ENCODE measurements around the gene CNOT6.

Gene CNOT6

DNA sequence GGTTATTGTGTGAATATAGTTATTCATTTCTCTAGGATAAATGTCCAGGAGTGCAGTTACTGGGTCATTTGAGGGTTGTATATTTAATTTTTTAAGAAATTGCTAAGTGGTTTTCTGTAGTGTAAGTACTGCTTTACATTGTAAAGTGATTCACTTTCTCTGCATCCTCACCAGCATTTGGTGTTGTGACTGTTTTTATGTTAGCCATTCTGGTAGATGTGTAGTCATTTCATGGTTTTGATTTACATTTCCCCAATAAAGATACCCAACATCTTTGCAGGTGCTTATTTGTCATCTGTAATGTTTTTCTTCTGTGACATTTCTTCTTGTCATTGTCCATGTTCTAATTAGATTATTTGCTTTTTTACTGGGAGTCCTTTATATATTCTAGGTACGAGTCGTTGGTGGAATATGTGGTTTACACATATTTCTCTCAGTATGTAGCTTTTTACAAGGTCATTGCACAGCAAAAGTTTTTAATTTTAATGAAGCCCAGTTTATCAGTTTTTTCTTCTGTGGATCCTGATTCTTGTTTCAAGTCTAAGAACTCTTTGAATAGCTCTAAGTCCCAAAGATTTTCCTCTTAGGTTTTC lies 63.1 kb downstream of the CNOT6 start:
- no peaks in the 10 kb centered on the region for H3K4me1 ChIP-seq (ENCODE audit: control insufficient read depth, insufficient read depth, low read length)
- peaks cover 3% of the 10 kb centered on the region; the same call in 1 of the 2 replicates for H3K36me3 ChIP-seq (ENCODE audit: control insufficient read depth, insufficient read depth, low read length)
- no peak overlapping the region for H3K4me3 ChIP-seq (ENCODE audit: low read length)
- H3K9me3 ChIP-seq (ENCODE audit: control insufficient read depth, insufficient read depth, low read length), result no peaks in the 10 kb centered on the region
- DNase-seq (ENCODE audit: low read depth, low spot score), result no peak
- H3K27me3 ChIP-seq (ENCODE audit: control insufficient read depth, insufficient read depth, low read length), result no peaks in the 10 kb centered on the region
- no peak overlapping the region for H3K27ac ChIP-seq (ENCODE audit: low read length)
- WGBS (ENCODE audit: insufficient coverage, insufficient read length), result no CpG with 5 or more reads among the region's 2 CpGs

DNA sequence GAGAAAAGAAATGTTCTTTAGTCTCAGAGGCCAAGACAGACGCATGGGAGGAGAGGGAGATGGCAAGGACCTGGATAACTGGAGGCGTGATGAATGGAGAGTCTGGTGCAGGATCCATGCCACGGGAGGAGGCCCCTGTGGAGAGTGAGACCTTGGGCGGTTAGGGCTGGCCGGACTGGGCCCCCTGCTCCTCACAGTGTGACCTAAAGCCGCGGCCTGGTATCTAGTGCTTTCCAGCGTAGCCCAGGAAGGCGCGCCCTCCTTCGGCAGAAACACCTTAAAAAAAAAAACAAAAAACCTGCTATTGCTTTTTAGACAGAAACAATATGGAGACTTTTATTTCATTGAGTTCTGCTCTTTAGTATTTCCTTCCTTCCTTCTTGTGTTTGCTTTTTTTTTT lies 64.1 kb downstream of the CNOT6 start:
- no CpG with 5 or more reads among the region's 11 CpGs for WGBS (ENCODE audit: insufficient coverage, insufficient read length)
- Histone ChIP-seq H3K4me3 (ENCODE audit: low read length) (no peak overlapping the region), H3K27ac (ENCODE audit: low read length) (no peak overlapping the region), H3K4me1 (ENCODE audit: control insufficient read depth, insufficient read depth, low read length) (no peaks in the 10 kb centered on the region), H3K9me3 (ENCODE audit: control insufficient read depth, insufficient read depth, low read length) (no peaks in the 10 kb centered on the region), H3K27me3 (ENCODE audit: control insufficient read depth, insufficient read depth, low read length) (no peaks in the 10 kb centered on the region), H3K36me3 (ENCODE audit: control insufficient read depth, insufficient read depth, low read length) (peaks cover 3% of the 10 kb centered on the region; the same call in 1 of the 2 replicates)
- no peak for DNase-seq (ENCODE audit: low read depth, low spot score)

DNA sequence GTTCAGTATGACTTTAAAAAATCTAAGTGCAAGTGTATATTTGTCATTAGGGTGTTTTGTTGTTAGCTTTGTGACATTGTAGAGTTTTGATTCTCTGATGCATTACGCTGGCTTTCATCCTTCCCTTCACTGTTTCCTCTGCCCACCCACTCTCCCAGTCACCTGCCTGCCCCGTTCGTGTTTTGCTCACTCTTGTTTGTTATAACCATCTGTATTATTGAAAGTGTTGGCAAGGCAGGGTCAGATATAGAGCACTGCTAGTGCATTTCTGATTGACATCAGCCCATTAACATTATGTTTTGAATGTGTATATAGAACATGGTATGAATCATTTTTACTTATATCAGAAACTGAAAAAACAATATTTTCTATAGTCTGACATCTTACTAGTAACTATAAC lies 69.8 kb downstream of the CNOT6 start:
- no peaks in the 10 kb centered on the region for H3K9me3 ChIP-seq (ENCODE audit: control insufficient read depth, insufficient read depth, low read length)
- H3K4me1 ChIP-seq (ENCODE audit: control insufficient read depth, insufficient read depth, low read length), result no peaks in the 10 kb centered on the region
- WGBS (ENCODE audit: insufficient coverage, insufficient read length), result no CpG with 5 or more reads among the region's 3 CpGs
- no peak overlapping the region for H3K4me3 ChIP-seq (ENCODE audit: low read length)
- DNase-seq (ENCODE audit: low read depth, low spot score), result no peak
- no peak overlapping the region for H3K27ac ChIP-seq (ENCODE audit: low read length)
- H3K27me3 ChIP-seq (ENCODE audit: control insufficient read depth, insufficient read depth, low read length), result no peaks in the 10 kb centered on the region
- H3K36me3 ChIP-seq (ENCODE audit: control insufficient read depth, insufficient read depth, low read length), result peaks cover 9% of the 10 kb centered on the region; the same call in 1 of the 2 replicates

DNA sequence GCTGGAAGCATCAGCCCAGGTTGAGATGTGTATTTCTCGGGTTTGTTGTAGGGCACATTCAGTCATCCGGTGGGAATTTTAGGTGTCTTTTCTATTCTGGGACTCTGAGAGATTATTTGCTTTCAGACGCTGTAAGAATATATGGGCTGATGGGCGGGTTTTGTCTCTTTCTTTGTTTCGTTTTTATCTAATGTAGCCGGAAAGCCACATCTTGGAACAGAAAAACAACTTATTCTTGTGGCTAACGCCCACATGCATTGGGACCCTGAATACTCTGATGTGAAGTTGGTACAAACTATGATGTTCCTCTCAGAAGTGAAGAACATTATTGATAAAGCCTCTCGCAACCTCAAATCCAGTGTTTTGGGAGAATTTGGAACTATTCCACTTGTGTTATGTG lies 74.7 kb downstream of the CNOT6 start:
- Histone ChIP-seq H3K36me3 (ENCODE audit: control insufficient read depth, insufficient read depth, low read length) (peaks cover 9% of the 10 kb centered on the region; the same call in 1 of the 2 replicates), H3K27ac (ENCODE audit: low read length) (no peak overlapping the region), H3K9me3 (ENCODE audit: control insufficient read depth, insufficient read depth, low read length) (no peaks in the 10 kb centered on the region), H3K4me3 (ENCODE audit: low read length) (no peak overlapping the region), H3K27me3 (ENCODE audit: control insufficient read depth, insufficient read depth, low read length) (no peaks in the 10 kb centered on the region), H3K4me1 (ENCODE audit: control insufficient read depth, insufficient read depth, low read length) (no peaks in the 10 kb centered on the region)
- no peak for DNase-seq (ENCODE audit: low read depth, low spot score)
- WGBS (ENCODE audit: insufficient coverage, insufficient read length), result no CpG with 5 or more reads among the region's 8 CpGs

DNA sequence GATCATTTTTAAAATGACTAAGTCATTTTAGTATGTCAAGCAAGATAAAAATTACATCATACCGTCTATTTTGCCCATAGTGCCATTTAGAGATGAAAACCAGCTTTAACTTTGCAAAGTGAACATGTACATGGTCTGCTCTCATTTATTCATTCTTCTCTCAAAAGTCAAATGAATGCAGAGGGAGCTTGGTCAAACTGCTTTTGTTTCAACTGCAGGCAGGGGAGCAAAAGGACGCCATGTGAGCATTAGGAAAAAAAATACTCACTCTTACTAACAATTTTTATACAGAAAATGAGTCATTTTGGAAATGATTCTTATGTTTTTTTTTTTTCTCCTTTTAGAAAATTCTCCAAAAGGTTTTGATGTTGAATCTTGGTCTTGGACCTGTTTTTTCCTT lies 81.4 kb downstream of the CNOT6 start:
- WGBS (ENCODE audit: insufficient coverage, insufficient read length), result no CpG with 5 or more reads among the region's 2 CpGs
- Histone ChIP-seq H3K4me1 (ENCODE audit: control insufficient read depth, insufficient read depth, low read length) (no peaks in the 10 kb centered on the region), H3K9me3 (ENCODE audit: control insufficient read depth, insufficient read depth, low read length) (no peaks in the 10 kb centered on the region), H3K4me3 (ENCODE audit: low read length) (no peak overlapping the region), H3K36me3 (ENCODE audit: control insufficient read depth, insufficient read depth, low read length) (no peaks in the 10 kb centered on the region; the same call in 1 of the 2 replicates), H3K27me3 (ENCODE audit: control insufficient read depth, insufficient read depth, low read length) (no peaks in the 10 kb centered on the region), H3K27ac (ENCODE audit: low read length) (no peak overlapping the region)
- DNase-seq (ENCODE audit: low read depth, low spot score), result no peak

DNA sequence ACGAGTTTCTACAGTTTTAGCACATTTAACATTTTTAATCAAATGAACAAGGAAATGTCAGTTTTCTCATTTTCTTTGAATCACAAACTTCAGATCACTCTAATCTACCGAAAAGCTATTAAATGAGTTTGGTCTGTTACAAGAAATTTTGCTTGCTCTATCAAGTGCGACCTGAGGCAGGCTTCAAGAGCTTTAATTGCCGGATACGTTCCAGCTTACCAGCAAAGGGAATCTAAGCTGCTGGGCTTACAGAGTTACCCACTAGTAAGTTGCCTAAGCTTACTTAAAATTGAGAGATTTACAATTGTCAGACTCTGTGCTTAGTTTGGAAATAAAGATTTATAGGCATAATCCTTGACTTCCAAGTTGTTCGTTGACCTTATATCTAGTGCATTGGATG lies 86.5 kb downstream of the CNOT6 start:
- no peaks in the 10 kb centered on the region for H3K27me3 ChIP-seq (ENCODE audit: control insufficient read depth, insufficient read depth, low read length)
- no peak for DNase-seq (ENCODE audit: low read depth, low spot score)
- no peak overlapping the region for H3K4me3 ChIP-seq (ENCODE audit: low read length)
- H3K27ac ChIP-seq (ENCODE audit: low read length), result no peak overlapping the region
- no peaks in the 10 kb centered on the region for H3K9me3 ChIP-seq (ENCODE audit: control insufficient read depth, insufficient read depth, low read length)
- no CpG with 5 or more reads among the region's 6 CpGs for WGBS (ENCODE audit: insufficient coverage, insufficient read length)
- H3K36me3 ChIP-seq (ENCODE audit: control insufficient read depth, insufficient read depth, low read length), result no peaks in the 10 kb centered on the region
- no peaks in the 10 kb centered on the region for H3K4me1 ChIP-seq (ENCODE audit: control insufficient read depth, insufficient read depth, low read length)

DNA sequence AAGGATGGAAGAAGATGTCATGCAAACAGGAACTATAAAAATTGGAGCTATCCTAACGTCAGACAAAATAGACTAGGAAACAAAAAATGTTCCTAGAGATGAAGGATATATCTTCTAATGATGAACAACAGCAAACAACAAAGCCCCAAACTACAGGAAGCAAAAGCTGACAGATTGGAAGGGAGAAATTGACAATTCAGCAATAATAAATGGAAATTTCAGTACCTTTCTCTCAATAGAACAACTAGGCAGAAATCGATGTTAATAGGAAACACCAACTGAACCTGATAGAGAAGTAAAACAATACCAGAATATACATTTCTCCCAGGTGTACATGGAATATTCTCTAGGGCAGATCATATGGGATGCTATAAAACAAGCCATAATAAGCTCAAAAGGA lies 89.6 kb downstream of the CNOT6 start:
- no peaks in the 10 kb centered on the region for H3K9me3 ChIP-seq (ENCODE audit: control insufficient read depth, insufficient read depth, low read length)
- no peak overlapping the region for H3K4me3 ChIP-seq (ENCODE audit: low read length)
- no peaks in the 10 kb centered on the region for H3K27me3 ChIP-seq (ENCODE audit: control insufficient read depth, insufficient read depth, low read length)
- DNase-seq (ENCODE audit: low read depth, low spot score), result no peak
- no CpG with 5 or more reads among the region's 2 CpGs for WGBS (ENCODE audit: insufficient coverage, insufficient read length)
- H3K36me3 ChIP-seq (ENCODE audit: control insufficient read depth, insufficient read depth, low read length), result no peaks in the 10 kb centered on the region
- H3K4me1 ChIP-seq (ENCODE audit: control insufficient read depth, insufficient read depth, low read length), result no peaks in the 10 kb centered on the region
- no peak overlapping the region for H3K27ac ChIP-seq (ENCODE audit: low read length)

DNA sequence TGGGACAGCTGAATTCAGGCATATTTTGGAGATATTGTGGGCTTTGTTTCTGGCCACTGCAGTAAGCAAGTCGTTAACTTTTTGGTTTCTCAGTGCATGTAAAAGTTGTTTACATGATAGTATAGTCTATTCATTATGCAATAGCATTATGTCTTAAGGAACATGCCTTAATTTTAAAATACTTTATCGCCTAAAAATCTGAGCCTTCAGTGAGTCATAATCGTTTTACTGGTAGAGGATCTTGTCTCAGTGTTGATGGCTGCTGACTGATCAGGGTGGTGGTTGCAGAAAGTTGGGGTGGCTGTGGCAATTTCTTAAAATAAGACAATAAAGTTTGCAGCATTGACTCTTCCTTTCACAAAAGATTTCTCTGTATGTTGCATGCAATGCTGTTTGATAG lies 92.0 kb downstream of the CNOT6 start:
- Histone ChIP-seq H3K4me1 (ENCODE audit: control insufficient read depth, insufficient read depth, low read length) (no peaks in the 10 kb centered on the region), H3K36me3 (ENCODE audit: control insufficient read depth, insufficient read depth, low read length) (no peaks in the 10 kb centered on the region), H3K9me3 (ENCODE audit: control insufficient read depth, insufficient read depth, low read length) (no peaks in the 10 kb centered on the region), H3K27me3 (ENCODE audit: control insufficient read depth, insufficient read depth, low read length) (peaks cover 18% of the 10 kb centered on the region; the same call in 1 of the 2 replicates), H3K27ac (ENCODE audit: low read length) (no peak overlapping the region), H3K4me3 (ENCODE audit: low read length) (no peak overlapping the region)
- no peak for DNase-seq (ENCODE audit: low read depth, low spot score)
- WGBS (ENCODE audit: insufficient coverage, insufficient read length), result no CpG with 5 or more reads among the region's 3 CpGs

DNA sequence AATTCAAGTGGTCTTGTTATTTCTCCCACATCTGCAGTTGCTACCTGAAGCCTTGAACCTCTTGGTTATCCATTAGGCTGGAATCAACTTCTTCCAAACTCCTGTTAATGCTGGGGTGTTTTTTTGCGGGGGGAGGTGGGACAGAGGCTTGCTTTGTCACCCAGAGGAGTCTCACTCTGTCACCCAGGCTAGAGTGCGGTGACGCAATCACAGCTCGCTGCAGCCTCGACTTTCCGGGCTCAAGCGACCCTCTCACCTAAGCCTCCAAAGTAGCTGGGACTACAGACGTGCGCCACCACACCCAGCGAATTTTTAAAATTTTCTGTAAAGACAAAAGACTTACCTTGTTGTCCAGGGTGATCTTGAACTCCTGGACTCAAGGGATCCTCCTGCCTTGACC lies 92.7 kb downstream of the CNOT6 start:
- Histone ChIP-seq H3K36me3 (ENCODE audit: control insufficient read depth, insufficient read depth, low read length) (no peaks in the 10 kb centered on the region), H3K27me3 (ENCODE audit: control insufficient read depth, insufficient read depth, low read length) (peaks cover 22% of the 10 kb centered on the region; the same call in 1 of the 2 replicates), H3K4me3 (ENCODE audit: low read length) (no peak overlapping the region), H3K9me3 (ENCODE audit: control insufficient read depth, insufficient read depth, low read length) (no peaks in the 10 kb centered on the region), H3K4me1 (ENCODE audit: control insufficient read depth, insufficient read depth, low read length) (no peaks in the 10 kb centered on the region), H3K27ac (ENCODE audit: low read length) (no peak overlapping the region)
- DNase-seq (ENCODE audit: low read depth, low spot score), result no peak
- WGBS (ENCODE audit: insufficient coverage, insufficient read length), result no CpG with 5 or more reads among the region's 10 CpGs

DNA sequence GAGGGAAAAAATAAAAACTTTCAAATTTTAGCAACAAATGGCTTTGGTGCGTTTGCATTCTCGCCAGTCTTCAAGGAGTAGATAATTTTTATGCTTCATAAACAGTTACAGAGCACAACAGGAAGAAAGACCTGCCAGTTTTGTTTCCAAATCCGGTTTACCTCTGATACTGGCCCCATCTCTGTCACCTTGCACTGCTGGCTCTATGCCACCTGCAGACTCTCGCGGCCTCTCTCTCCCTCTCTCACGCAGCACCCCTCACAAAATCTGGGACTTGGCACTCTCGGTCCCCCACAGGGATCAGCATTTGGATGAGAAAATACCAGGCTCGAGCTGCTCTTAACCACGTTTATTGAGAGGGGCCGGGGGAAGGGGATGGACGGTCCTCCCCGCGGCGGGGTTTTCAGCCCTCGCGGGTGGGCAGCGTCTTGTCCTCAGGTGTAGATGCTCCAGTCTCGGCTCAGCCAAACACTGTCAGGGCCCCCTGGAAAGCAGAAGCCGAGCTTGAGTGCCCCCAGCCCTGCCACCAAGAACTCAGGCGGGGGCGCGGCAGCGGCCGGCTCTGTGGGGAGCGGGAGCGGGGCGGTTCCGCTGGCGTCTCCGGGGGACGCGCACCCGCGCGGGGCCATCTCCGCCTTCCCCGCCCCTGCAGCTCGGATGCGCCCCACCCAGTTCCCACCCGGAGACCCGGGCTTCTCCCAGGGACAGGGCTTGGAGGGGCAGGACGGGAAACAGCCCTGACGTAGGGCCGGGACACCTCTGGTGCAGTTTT lies 95.8 kb downstream of the CNOT6 start:
- DNase-seq (ENCODE audit: low read depth, low spot score), result no peak
- Histone ChIP-seq H3K27me3 (ENCODE audit: control insufficient read depth, insufficient read depth, low read length) (peaks cover 27% of the 10 kb centered on the region), H3K36me3 (ENCODE audit: control insufficient read depth, insufficient read depth, low read length) (no peaks in the 10 kb centered on the region), H3K4me3 (ENCODE audit: low read length) (peak overlapping the region; percentile 24; the same call in 1 of the 2 replicates), H3K27ac (ENCODE audit: low read length) (no peak overlapping the region), H3K4me1 (ENCODE audit: control insufficient read depth, insufficient read depth, low read length) (no peaks in the 10 kb centered on the region), H3K9me3 (ENCODE audit: control insufficient read depth, insufficient read depth, low read length) (no peaks in the 10 kb centered on the region)
- no CpG with 5 or more reads among the region's 44 CpGs for WGBS (ENCODE audit: insufficient coverage, insufficient read length)
